Sigmoid colon (tissue), 4 donors: ENCODE measurements around the gene TNPO3.

Source experiments
- EP300 ChIP-seq, 4 donors: sonication (generic); formaldehyde crosslinking; IDR thresholded peaks; one replicate each; pipeline ENCODE4 v1.6.1; 2017; ENCODE audit warnings: antibody characterized with exemption in 4 of 4
- POLR2A ChIP-seq, 2 donors: fragments of 450-650 bp; IDR thresholded peaks; one replicate each; pipeline ENCODE4 v1.6.1; 2016; ENCODE audit warnings: antibody characterized with exemption in 2 of 2, mild to moderate bottlenecking in 2 of 2, moderate library complexity in 2 of 2
- POLR2AphosphoS5 ChIP-seq, 4 donors: sonication (generic); formaldehyde crosslinking; IDR thresholded peaks; one replicate each; pipeline ENCODE4 v1.6.1; 2017; ENCODE audit warnings: antibody characterized with exemption in 4 of 4
- TF ChIP-seq, protein P1 (sequence below), 4 experiments: fragments of 450-650 bp in 3 of 4; fragments of 200-600 bp in 1 of 4; IDR thresholded peaks; one replicate each; pipeline ENCODE4 v1.5.1; 2016 to 2019; ENCODE audit warnings: antibody characterized with exemption in 4 of 4, mild to moderate bottlenecking in 3 of 4, moderate library complexity in 2 of 4

DNA sequence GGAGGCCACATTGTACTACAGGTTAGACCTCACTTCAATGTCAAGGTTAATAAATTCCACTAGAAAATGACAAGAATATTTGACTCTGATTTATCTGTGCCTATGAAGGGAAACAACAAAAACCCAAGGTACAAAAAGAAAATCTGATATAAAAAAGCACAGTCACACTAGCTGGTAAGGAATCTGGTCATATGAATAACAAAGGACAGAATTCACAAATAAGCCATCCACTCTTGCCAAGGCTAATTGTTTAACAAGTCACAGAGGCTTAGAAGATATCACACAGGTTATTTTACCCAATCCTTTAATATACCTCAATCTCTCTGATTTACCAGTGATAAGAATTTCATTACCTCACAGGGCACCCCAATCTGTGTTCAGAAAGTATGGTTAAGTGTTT lies 69.3 kb downstream of the TNPO3 start:
- TF ChIP-seq POLR2A (IDR thresholded peaks at IDR 0.05) (no peak), POLR2AphosphoS5 (IDR thresholded peaks at IDR 0.05) (no peak), EP300 (IDR thresholded peaks at IDR 0.05) (no peak)
- TF ChIP-seq, protein P1, sequence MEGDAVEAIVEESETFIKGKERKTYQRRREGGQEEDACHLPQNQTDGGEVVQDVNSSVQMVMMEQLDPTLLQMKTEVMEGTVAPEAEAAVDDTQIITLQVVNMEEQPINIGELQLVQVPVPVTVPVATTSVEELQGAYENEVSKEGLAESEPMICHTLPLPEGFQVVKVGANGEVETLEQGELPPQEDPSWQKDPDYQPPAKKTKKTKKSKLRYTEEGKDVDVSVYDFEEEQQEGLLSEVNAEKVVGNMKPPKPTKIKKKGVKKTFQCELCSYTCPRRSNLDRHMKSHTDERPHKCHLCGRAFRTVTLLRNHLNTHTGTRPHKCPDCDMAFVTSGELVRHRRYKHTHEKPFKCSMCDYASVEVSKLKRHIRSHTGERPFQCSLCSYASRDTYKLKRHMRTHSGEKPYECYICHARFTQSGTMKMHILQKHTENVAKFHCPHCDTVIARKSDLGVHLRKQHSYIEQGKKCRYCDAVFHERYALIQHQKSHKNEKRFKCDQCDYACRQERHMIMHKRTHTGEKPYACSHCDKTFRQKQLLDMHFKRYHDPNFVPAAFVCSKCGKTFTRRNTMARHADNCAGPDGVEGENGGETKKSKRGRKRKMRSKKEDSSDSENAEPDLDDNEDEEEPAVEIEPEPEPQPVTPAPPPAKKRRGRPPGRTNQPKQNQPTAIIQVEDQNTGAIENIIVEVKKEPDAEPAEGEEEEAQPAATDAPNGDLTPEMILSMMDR (IDR thresholded peaks at IDR 0.05): no peak
